ENCODE measurements around the gene ZG16B. TPM values are rescaled to one million over a fixed set of nuclear protein-coding genes. Genes with fewer than 3 reads are reported as not detected.
A peak's percentile ranks its signal among the peaks of the same experiment; 100 is the strongest.

Gene ZG16B
- polyA plus RNA-seq, 1 experiment = 0.40 TPM

- Histone ChIP-seq H3K27ac (ENCODE audit: low read depth, low read length) (no peak overlapping the region), H3K27me3 (ENCODE audit: control insufficient read depth, insufficient read depth, low read length) (no peaks in the 10 kb centered on the region), H3K4me3 (ENCODE audit: low read depth, low read length) (no peak overlapping the region), H3K9me3 (ENCODE audit: control insufficient read depth, insufficient read depth, low read length) (peaks cover 10% of the 10 kb centered on the region; the same call in 1 of the 2 replicates)
- no peak for DNase-seq (ENCODE audit: low read depth, low spot score)
- POLR2A ChIA-PET = no interaction called here
- CTCF ChIA-PET = interaction anchor here (1.5 to 3.8 kb wide), 3 partner anchors 13 to 31 kb away, joined by 6 to 75 read pairs (median 35); no protein-coding TSS in a partner anchor
- TF ChIP-seq, protein P1, sequence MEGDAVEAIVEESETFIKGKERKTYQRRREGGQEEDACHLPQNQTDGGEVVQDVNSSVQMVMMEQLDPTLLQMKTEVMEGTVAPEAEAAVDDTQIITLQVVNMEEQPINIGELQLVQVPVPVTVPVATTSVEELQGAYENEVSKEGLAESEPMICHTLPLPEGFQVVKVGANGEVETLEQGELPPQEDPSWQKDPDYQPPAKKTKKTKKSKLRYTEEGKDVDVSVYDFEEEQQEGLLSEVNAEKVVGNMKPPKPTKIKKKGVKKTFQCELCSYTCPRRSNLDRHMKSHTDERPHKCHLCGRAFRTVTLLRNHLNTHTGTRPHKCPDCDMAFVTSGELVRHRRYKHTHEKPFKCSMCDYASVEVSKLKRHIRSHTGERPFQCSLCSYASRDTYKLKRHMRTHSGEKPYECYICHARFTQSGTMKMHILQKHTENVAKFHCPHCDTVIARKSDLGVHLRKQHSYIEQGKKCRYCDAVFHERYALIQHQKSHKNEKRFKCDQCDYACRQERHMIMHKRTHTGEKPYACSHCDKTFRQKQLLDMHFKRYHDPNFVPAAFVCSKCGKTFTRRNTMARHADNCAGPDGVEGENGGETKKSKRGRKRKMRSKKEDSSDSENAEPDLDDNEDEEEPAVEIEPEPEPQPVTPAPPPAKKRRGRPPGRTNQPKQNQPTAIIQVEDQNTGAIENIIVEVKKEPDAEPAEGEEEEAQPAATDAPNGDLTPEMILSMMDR (IDR thresholded peaks at IDR 0.05; ENCODE audit: low read depth, low read length) = no peak
These were observed 10.8 kb downstream of the ZG16B start for GRCh38 chr16:2840914-2841313.

DNA sequence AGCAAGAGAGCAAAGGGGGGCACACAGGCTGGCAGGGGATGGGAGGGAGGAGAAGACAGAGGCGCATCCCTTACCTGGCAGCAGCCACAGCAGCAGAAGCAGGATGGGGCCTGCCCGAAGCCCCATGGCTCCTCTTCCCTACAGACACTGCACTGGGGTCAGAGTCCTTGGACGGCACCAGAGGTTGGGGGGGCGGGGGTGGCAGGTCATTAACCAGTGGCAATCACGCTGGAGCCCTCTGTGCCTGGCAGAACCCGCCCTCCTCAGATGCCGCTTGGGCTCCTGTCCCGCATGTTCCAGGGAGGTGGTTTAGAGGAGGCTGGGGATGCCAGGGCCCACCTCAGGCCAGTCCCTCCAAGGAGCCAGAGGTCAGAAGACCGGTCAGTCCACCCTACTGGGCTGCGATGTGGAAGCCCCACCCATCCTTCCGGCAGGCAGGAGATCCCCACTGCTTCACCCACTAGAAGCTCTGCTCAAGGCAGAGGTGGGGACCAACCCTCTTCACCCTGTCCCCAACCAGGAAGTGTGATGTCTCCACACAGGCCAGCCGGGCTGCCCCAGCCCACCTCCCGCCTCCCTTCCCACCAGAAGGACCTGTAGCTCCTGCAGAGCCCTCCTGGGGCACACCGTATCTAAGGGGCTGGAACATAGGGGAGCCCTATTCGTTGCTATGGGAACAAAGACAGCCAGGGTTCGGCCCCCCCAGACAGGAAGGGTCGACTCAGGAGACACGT lies 11.7 kb downstream of the ZG16B start:
- H3K27me3 ChIP-seq (ENCODE audit: control insufficient read depth, insufficient read depth, low read length) = no peaks in the 10 kb centered on the region
- no peak overlapping the region for H3K27ac ChIP-seq (ENCODE audit: low read depth, low read length)
- DNase-seq (ENCODE audit: low read depth, low spot score) = no peak
- H3K4me3 ChIP-seq (ENCODE audit: low read depth, low read length) = no peak overlapping the region
- CTCF ChIA-PET = interaction anchor here (1.5 kb wide), 1 partner anchor 12 kb away, joined by 6 read pairs; no protein-coding TSS in a partner anchor
- peaks cover 10% of the 10 kb centered on the region; the same call in 1 of the 2 replicates for H3K9me3 ChIP-seq (ENCODE audit: control insufficient read depth, insufficient read depth, low read length)
- POLR2A ChIA-PET = interaction anchor here (0.6 kb wide), 1 partner anchor 42 kb away, joined by 3 read pairs; no protein-coding TSS in a partner anchor
- TF ChIP-seq, protein P1 (IDR thresholded peaks at IDR 0.05; ENCODE audit: low read depth, low read length) = no peak

DNA sequence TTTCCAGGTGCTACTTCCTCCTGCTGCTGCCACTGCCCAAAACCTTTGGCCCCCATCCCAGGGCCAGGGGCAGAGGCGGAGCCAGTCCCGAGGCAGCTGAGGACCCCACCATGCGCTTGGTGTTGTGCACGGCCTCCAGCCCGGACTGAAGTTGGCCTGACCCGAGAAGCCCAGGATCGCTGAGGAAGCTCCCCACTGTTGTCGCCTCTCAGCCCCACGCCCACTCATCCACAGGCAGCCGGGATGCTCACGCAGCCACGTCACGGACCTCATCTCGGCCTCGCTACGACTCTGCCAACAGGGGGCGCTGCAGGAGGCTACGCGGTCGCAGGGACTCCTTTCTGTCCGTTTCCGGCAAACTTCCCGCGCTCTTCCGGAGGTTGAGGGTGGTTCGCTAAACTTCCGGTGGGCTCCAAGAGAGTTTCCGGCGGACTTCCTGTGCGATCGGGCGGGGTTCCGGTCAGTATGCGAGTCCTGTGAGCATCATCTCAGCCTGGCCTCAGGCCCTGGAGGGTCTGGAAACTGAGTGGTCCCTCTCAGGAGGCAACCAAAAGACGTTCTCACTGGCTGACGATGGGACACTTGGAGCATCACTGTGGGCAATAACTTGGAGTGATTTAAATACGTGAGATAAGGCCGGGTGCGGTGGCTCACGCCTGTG lies 12.4 kb downstream of the ZG16B start:
- Histone ChIP-seq H3K27me3 (ENCODE audit: control insufficient read depth, insufficient read depth, low read length) (no peaks in the 10 kb centered on the region), H3K4me3 (ENCODE audit: low read depth, low read length) (no peak overlapping the region), H3K9me3 (ENCODE audit: control insufficient read depth, insufficient read depth, low read length) (peaks cover 10% of the 10 kb centered on the region; the same call in 1 of the 2 replicates), H3K27ac (ENCODE audit: low read depth, low read length) (no peak overlapping the region)
- ChIA-PET CTCF (interaction anchor here (1.5 kb wide), 1 partner anchor 11 kb away, joined by 6 read pairs; no protein-coding TSS in a partner anchor), POLR2A (no interaction called here)
- no peak for DNase-seq (ENCODE audit: low read depth, low spot score)
- TF ChIP-seq, protein P1 (IDR thresholded peaks at IDR 0.05; ENCODE audit: low read depth, low read length) = peak; percentile 40

DNA sequence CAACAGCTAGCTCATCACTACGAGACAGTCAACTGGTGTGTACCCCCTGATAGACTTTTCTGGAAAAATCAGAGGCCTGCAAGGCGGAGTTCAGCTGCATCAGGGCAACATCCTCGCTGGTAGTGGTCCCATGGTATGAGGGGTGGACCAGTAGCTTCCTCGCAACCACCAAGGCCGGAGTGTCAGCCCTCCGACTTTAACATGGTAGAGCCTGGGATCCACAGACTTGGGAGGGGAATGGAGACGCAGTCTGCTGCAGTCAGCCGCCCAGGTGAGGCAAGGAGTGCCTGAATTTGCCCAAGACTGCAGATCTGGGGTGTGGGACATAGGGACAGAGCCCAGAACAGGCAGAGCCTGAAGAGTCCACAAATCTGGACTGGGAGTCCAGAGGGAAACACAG lies 13.4 kb downstream of the ZG16B start:
- Histone ChIP-seq H3K9me3 (ENCODE audit: control insufficient read depth, insufficient read depth, low read length) (peaks cover 10% of the 10 kb centered on the region; the same call in 1 of the 2 replicates), H3K27me3 (ENCODE audit: control insufficient read depth, insufficient read depth, low read length) (no peaks in the 10 kb centered on the region), H3K27ac (ENCODE audit: low read depth, low read length) (no peak overlapping the region), H3K4me3 (ENCODE audit: low read depth, low read length) (no peak overlapping the region)
- ChIA-PET POLR2A (no interaction called here), CTCF (interaction anchor here (1.2 kb wide), 1 partner anchor 25 kb away, joined by 5 read pairs; no protein-coding TSS in a partner anchor)
- DNase-seq (ENCODE audit: low read depth, low spot score) = no peak
- TF ChIP-seq, protein P1 (IDR thresholded peaks at IDR 0.05; ENCODE audit: low read depth, low read length) = no peak

Data from AG04450 (cell line).